ENCODE measurements around the gene ZFAND6.
A peak's percentile ranks its signal among the peaks of the same experiment; 100 is the strongest.

ZFAND6 gene

GRCh38 chr15:80106051-80106450 lies 46.6 kb downstream of the ZFAND6 start:
- ATAC-seq: peak; percentile 43
- TF ChIP-seq POU6F1 (CRISPR knock-in tag; IDR thresholded peaks at IDR 0.05; ENCODE audit: borderline replicate concordance, low read depth): no peak
- TF ChIP-seq OSR1 (CRISPR knock-in tag; IDR thresholded peaks at IDR 0.05): no peak
- TF ChIP-seq CSRNP3 (CRISPR knock-in tag; IDR thresholded peaks at IDR 0.05): no peak
- TF ChIP-seq ZNF70 (CRISPR knock-in tag; IDR thresholded peaks at IDR 0.05): no peak
- TF ChIP-seq ZC3H10 (CRISPR knock-in tag; IDR thresholded peaks at IDR 0.05): no peak
- no peak for TF ChIP-seq SNAI2 (CRISPR knock-in tag; IDR thresholded peaks at IDR 0.05)
- no peak for TF ChIP-seq ARNTL (CRISPR knock-in tag; IDR thresholded peaks at IDR 0.05; ENCODE audit: borderline replicate concordance, low read depth)
- no peak for TF ChIP-seq TOX (CRISPR knock-in tag; IDR thresholded peaks at IDR 0.05; ENCODE audit: borderline replicate concordance)
- TF ChIP-seq PPARA (CRISPR knock-in tag; IDR thresholded peaks at IDR 0.05; ENCODE audit: borderline replicate concordance): no peak

GRCh38 chr15:80107204-80107603 lies 47.7 kb downstream of the ZFAND6 start:
- no peak for ATAC-seq
- no peak for TF ChIP-seq ESRRG (CRISPR knock-in tag; IDR thresholded peaks at IDR 0.05)

- no peak for ATAC-seq
- TF ChIP-seq ZFP30 (CRISPR knock-in tag; IDR thresholded peaks at IDR 0.05) (no peak), TSHZ2 (CRISPR knock-in tag; IDR thresholded peaks at IDR 0.05) (no peak), ZNF565 (CRISPR knock-in tag; conservative IDR thresholded peaks at IDR 0.05; ENCODE audit: low read depth) (no peak), PPARA (CRISPR knock-in tag; IDR thresholded peaks at IDR 0.05; ENCODE audit: borderline replicate concordance) (no peak), TOX (CRISPR knock-in tag; IDR thresholded peaks at IDR 0.05; ENCODE audit: borderline replicate concordance) (no peak), GLIS3 (CRISPR knock-in tag; IDR thresholded peaks at IDR 0.05) (no peak), POU6F1 (CRISPR knock-in tag; IDR thresholded peaks at IDR 0.05; ENCODE audit: borderline replicate concordance, low read depth) (no peak), ZNF8 (CRISPR knock-in tag; IDR thresholded peaks at IDR 0.05) (no peak), RARB (CRISPR knock-in tag; IDR thresholded peaks at IDR 0.05) (no peak), CSDC2 (CRISPR knock-in tag; IDR thresholded peaks at IDR 0.05) (no peak), CREB5 (CRISPR knock-in tag; IDR thresholded peaks at IDR 0.05; ENCODE audit: low read depth) (no peak), ZC3H10 (CRISPR knock-in tag; IDR thresholded peaks at IDR 0.05) (no peak)
Observed at GRCh38 chr15:80107774-80108173, 48.3 kb downstream of the ZFAND6 start.

- ATAC-seq: no peak
- no peak for TF ChIP-seq CSRNP3 (CRISPR knock-in tag; IDR thresholded peaks at IDR 0.05)
- no peak for TF ChIP-seq ZNF70 (CRISPR knock-in tag; IDR thresholded peaks at IDR 0.05)
- no peak for TF ChIP-seq CSDC2 (CRISPR knock-in tag; IDR thresholded peaks at IDR 0.05)
- TF ChIP-seq ISL1 (CRISPR knock-in tag; IDR thresholded peaks at IDR 0.05): no peak
- TF ChIP-seq ZNF565 (CRISPR knock-in tag; conservative IDR thresholded peaks at IDR 0.05; ENCODE audit: low read depth): no peak
- TF ChIP-seq SNAI2 (CRISPR knock-in tag; IDR thresholded peaks at IDR 0.05): no peak
- no peak for TF ChIP-seq RARB (CRISPR knock-in tag; IDR thresholded peaks at IDR 0.05)
- no peak for TF ChIP-seq PATZ1 (CRISPR knock-in tag; IDR thresholded peaks at IDR 0.05; ENCODE audit: borderline replicate concordance)
- no peak for TF ChIP-seq ZNF8 (CRISPR knock-in tag; IDR thresholded peaks at IDR 0.05)
- no peak for TF ChIP-seq TSHZ2 (CRISPR knock-in tag; IDR thresholded peaks at IDR 0.05)
Observed at GRCh38 chr15:80109388-80109787, 49.9 kb downstream of the ZFAND6 start.

Data from SK-N-SH treated with all-trans-retinoic acid at 6 μM for 48 hours (cell line).